ENCODE results near the gene TMOD2. TPM values are rescaled to one million over a fixed set of nuclear protein-coding genes. Genes with fewer than 3 reads are reported as not detected.

The TMOD2 gene
- total RNA-seq, 6 experiments from 2014 or later = 11.0 to 14.9 (median 13.5) TPM

GRCh38 chr15:51709031-51709430 is 42.4 kb upstream of the TMOD2 start:
- H3K4me3 Mint-ChIP-seq = no peak overlapping the region
- no peaks in the 10 kb centered on the region for H3K4me1 Mint-ChIP-seq (ENCODE audit: low read depth)
- H3K27me3 Mint-ChIP-seq (ENCODE audit: insufficient read depth) = peaks cover 5% of the 10 kb centered on the region; the same call in 1 of the 2 replicates
- no peaks in the 10 kb centered on the region for H3K9me3 Mint-ChIP-seq
- no peak overlapping the region for H3K27ac Mint-ChIP-seq
- DNase-seq = no peak
- no peaks in the 10 kb centered on the region for H3K36me3 Mint-ChIP-seq (ENCODE audit: low read depth)
- TF ChIP-seq CTCF (IDR thresholded peaks at IDR 0.05) = no peak

- Mint-ChIP-seq H3K27ac (no peak overlapping the region), H3K4me1 (ENCODE audit: low read depth) (no peaks in the 10 kb centered on the region), H3K36me3 (ENCODE audit: low read depth) (no peaks in the 10 kb centered on the region), H3K27me3 (ENCODE audit: insufficient read depth) (no peaks in the 10 kb centered on the region), H3K9me3 (no peaks in the 10 kb centered on the region), H3K4me3 (no peak overlapping the region)
- TF ChIP-seq CTCF (IDR thresholded peaks at IDR 0.05) = no peak
- DNase-seq = no peak
These were observed 37.2 kb upstream of the TMOD2 start for GRCh38 chr15:51714162-51714561.

- no peaks in the 10 kb centered on the region for H3K36me3 Mint-ChIP-seq (ENCODE audit: low read depth)
- H3K4me1 Mint-ChIP-seq (ENCODE audit: low read depth) = no peaks in the 10 kb centered on the region
- no peak overlapping the region for H3K27ac Mint-ChIP-seq
- H3K27me3 Mint-ChIP-seq (ENCODE audit: insufficient read depth) = no peaks in the 10 kb centered on the region
- H3K4me3 Mint-ChIP-seq = no peak overlapping the region
- DNase-seq = no peak
- no peaks in the 10 kb centered on the region for H3K9me3 Mint-ChIP-seq
- no peak for TF ChIP-seq CTCF (IDR thresholded peaks at IDR 0.05)
These were observed 36.5 kb upstream of the TMOD2 start for GRCh38 chr15:51714911-51715310.

GRCh38 chr15:51718219-51718618 is 33.2 kb upstream of the TMOD2 start:
- H3K9me3 Mint-ChIP-seq = no peaks in the 10 kb centered on the region
- no peaks in the 10 kb centered on the region for H3K27me3 Mint-ChIP-seq (ENCODE audit: insufficient read depth)
- peaks cover 16% of the 10 kb centered on the region for H3K4me1 Mint-ChIP-seq (ENCODE audit: low read depth)
- H3K27ac Mint-ChIP-seq = no peak overlapping the region
- no peak overlapping the region for H3K4me3 Mint-ChIP-seq
- H3K36me3 Mint-ChIP-seq (ENCODE audit: low read depth) = peaks cover 12% of the 10 kb centered on the region
- no peak for TF ChIP-seq CTCF (IDR thresholded peaks at IDR 0.05)
- no peak for DNase-seq

GRCh38 chr15:51718746-51719145 is 32.7 kb upstream of the TMOD2 start:
- H3K9me3 Mint-ChIP-seq = no peaks in the 10 kb centered on the region
- peaks cover 12% of the 10 kb centered on the region for H3K36me3 Mint-ChIP-seq (ENCODE audit: low read depth)
- H3K4me1 Mint-ChIP-seq (ENCODE audit: low read depth) = peaks cover 16% of the 10 kb centered on the region
- H3K27me3 Mint-ChIP-seq (ENCODE audit: insufficient read depth) = no peaks in the 10 kb centered on the region
- no peak overlapping the region for H3K27ac Mint-ChIP-seq
- TF ChIP-seq CTCF (IDR thresholded peaks at IDR 0.05) = no peak
- no peak overlapping the region for H3K4me3 Mint-ChIP-seq
- no peak for DNase-seq
